ENCODE results near the gene RIC3.

- TF ChIP-seq, protein P1, sequence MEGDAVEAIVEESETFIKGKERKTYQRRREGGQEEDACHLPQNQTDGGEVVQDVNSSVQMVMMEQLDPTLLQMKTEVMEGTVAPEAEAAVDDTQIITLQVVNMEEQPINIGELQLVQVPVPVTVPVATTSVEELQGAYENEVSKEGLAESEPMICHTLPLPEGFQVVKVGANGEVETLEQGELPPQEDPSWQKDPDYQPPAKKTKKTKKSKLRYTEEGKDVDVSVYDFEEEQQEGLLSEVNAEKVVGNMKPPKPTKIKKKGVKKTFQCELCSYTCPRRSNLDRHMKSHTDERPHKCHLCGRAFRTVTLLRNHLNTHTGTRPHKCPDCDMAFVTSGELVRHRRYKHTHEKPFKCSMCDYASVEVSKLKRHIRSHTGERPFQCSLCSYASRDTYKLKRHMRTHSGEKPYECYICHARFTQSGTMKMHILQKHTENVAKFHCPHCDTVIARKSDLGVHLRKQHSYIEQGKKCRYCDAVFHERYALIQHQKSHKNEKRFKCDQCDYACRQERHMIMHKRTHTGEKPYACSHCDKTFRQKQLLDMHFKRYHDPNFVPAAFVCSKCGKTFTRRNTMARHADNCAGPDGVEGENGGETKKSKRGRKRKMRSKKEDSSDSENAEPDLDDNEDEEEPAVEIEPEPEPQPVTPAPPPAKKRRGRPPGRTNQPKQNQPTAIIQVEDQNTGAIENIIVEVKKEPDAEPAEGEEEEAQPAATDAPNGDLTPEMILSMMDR (IDR thresholded peaks at IDR 0.05 in 4 of 5, conservative IDR thresholded peaks at IDR 0.05 in 1 of 5), result no peak
- no peak for TF ChIP-seq POLR2A (IDR thresholded peaks at IDR 0.05)
Measured at GRCh38 chr11:8083871-8084281, 84.9 kb downstream of the RIC3 start.

Measured in gastrocnemius medialis (tissue), 4 donors.